ENCODE measurements around the gene ZNF385B. TPM values are rescaled to one million over a fixed set of nuclear protein-coding genes. Genes with fewer than 3 reads are reported as not detected.

The ZNF385B gene
- total and polyA plus RNA-seq, 10 of the 15 experiments (the other 5 are each of a cell fraction or from before 2014, with no cell fraction given) = not detected

DNA sequence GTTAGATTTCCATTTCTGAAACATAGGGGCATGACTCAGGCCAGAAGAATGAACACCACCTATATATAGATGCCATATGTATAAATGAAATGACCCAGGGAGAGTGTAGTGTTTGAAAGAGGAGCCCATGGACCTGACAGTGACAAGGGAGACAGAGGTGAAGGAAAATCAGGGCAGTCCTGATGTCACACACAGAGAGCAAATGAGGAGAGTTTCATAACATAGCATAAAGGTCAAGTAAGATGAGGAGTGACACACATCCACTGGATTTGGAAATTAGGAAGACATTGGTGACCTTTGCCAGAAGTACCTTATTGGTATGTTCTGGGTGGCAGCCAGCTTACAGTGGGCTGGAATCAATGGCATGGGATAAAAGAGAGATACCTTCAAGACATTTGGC is 276.7 kb downstream of the ZNF385B start:
- no peak overlapping the region for H3K4me3 ChIP-seq
- H3K27me3 ChIP-seq (replicated peaks in 1 of 2; ENCODE audit: control insufficient read depth in 2 of 2, insufficient read depth in 2 of 2, low read length in 1 of 2) = no peaks in the 10 kb centered on the region
- in situ Hi-C loops (cut with MboI) (no loop called here), intact Hi-C loops (cut with micrococcal nuclease; ENCODE audit: unreplicated experiment) (no loop called here)
- ChIA-PET RAD21 (ENCODE audit: unreplicated experiment) (no interaction called here), CTCF (no interaction called here), POLR2A (no interaction called here), SMC1A (ENCODE audit: uncharacterized antibody, unreplicated experiment) (no interaction called here)
- no peak for DNase-seq (ENCODE audit: low read depth, low spot score)
- H4K20me1 ChIP-seq (ENCODE audit: control insufficient read depth, insufficient read depth) = no peaks in the 10 kb centered on the region
- no peak overlapping the region for H3K9ac ChIP-seq (ENCODE audit: control insufficient read depth, insufficient read depth, low read length)
- H3K4me2 ChIP-seq (ENCODE audit: control insufficient read depth, insufficient read depth) = no peak overlapping the region
- H3K79me2 ChIP-seq (ENCODE audit: control insufficient read depth, insufficient read depth, low read length) = no peaks in the 10 kb centered on the region
- FAIRE-seq = no peak
- H3K27ac ChIP-seq (ENCODE audit: control insufficient read depth, insufficient read depth) = no peak overlapping the region
- H2AFZ ChIP-seq (ENCODE audit: control insufficient read depth, low read depth, low read length) = no peak overlapping the region
- BruUV-seq (replicated peaks) = no TSS peak
- ATAC-seq = no peak
- no peaks in the 10 kb centered on the region; the same call in 2 of the 3 replicates for H3K9me3 ChIP-seq (replicated peaks; ENCODE audit: control insufficient read depth, insufficient read depth, low read length)
- H3K36me3 ChIP-seq (ENCODE audit: control insufficient read depth in 2 of 2, insufficient read depth in 2 of 2, low read length in 1 of 2) = no peaks in the 10 kb centered on the region
- no peaks in the 10 kb centered on the region for H3K4me1 ChIP-seq (ENCODE audit: control insufficient read depth, insufficient read depth, low read length)
- TF ChIP-seq NR2C1 (IDR thresholded peaks at IDR 0.05) (no peak), IRF4 (IDR thresholded peaks at IDR 0.05; ENCODE audit: low read depth, low read length) (no peak), ATF3 (IDR thresholded peaks at IDR 0.05; ENCODE audit: borderline replicate concordance, extremely low read depth, low read depth, low read length) (no peak), SMAD5 (IDR thresholded peaks at IDR 0.05; ENCODE audit: low read depth) (no peak), YY1 (IDR thresholded peaks at IDR 0.05; ENCODE audit: low read depth, low read length) (no peak), ZNF217 (IDR thresholded peaks at IDR 0.05) (no peak), SPI1 (IDR thresholded peaks at IDR 0.05; ENCODE audit: borderline replicate concordance, insufficient read depth, low read depth, low read length) (no peak), ZNF687 (IDR thresholded peaks at IDR 0.05) (no peak), SREBF1 (IDR thresholded peaks at IDR 0.05; ENCODE audit: low read length) (no peak), BMI1 (IDR thresholded peaks at IDR 0.05; ENCODE audit: borderline replicate concordance) (no peak), ZBED1 (IDR thresholded peaks at IDR 0.05; ENCODE audit: borderline replicate concordance) (no peak)
